HCT116 (cell line): ENCODE results near the gene REXO5. TPM values are rescaled to one million over a fixed set of nuclear protein-coding genes. Genes with fewer than 3 reads are reported as not detected.

Experiments used
- ATAC-seq: fragments of 200-7000 bp; cut with Tn5 transposase; 2 replicates; pipeline ENCODE4 v1.9.1; 2020; ENCODE audit warnings: mild to moderate bottlenecking, moderate library complexity
- BruUV-seq: library from RNA; stranded (reverse); fragments of 400-500 nt; replicated peaks from 2 replicates; lab custom pipeline; 2021; lab: Mats Ljungman, UMichigan
- CTCF ChIA-PET: fragments of 300-600 bp; sonication (Branson Sonifier 250); formaldehyde crosslinking; loops from one replicate; lab custom pipeline; 2021; ENCODE audit warnings: antibody characterized with exemption; lab: Charles Lee
- POLR2A ChIA-PET: fragments of 300-600, 350-600 bp; sonication (Branson Sonifier 250); formaldehyde crosslinking; loops from one replicate; lab custom pipeline; 2021; ENCODE audit warnings: antibody characterized with exemption; lab: Charles Lee
- RAD21 ChIA-PET, 2 experiments: fragments of 300-600 bp; sonication (Branson Sonifier 250); formaldehyde crosslinking; loops; one replicate each; lab custom pipeline; 2023; ENCODE audit warnings: low total read pairs in 2 of 2; ENCODE audit not compliant: uncharacterized antibody in 2 of 2, unreplicated experiment in 2 of 2, low non-redundant PET in 1 of 2; lab: Charles Lee
- DNase-seq: peaks from one replicate; pipeline ENCODE4 v3.0.0-alpha.2; 2010; ENCODE audit warnings: low read depth, low spot score
- H2AFZ ChIP-seq: fragments of 200-600 bp; shearing (Covaris generic), sonication (generic); 2 replicates; pipeline ENCODE4 v1.6.1; 2017; ENCODE audit warnings: low read depth, mixed run types, mixed read lengths, antibody characterized with exemption, low read length; ENCODE audit not compliant: poor library complexity, severe bottlenecking
- H3K27ac ChIP-seq: 2 replicates; pipeline ENCODE4 v1.5.1; 2012; ENCODE audit warnings: low read depth, low read length
- H3K27me3 ChIP-seq: fragments of 200-600 bp; sonication (generic); 2 replicates; pipeline ENCODE4 v1.6.1; 2016; ENCODE audit warnings: mixed run types, low read length, mixed read lengths; ENCODE audit not compliant: insufficient read depth
- H3K36me3 ChIP-seq, 2 experiments: fragments of 200-500 bp in 1 of 2; fragments of 200-600 bp in 1 of 2; sonication (Bioruptor generic) in 1 of 2; sonication (generic) in 1 of 2; 2 replicates each; pipeline versions ENCODE4 v1.5.1 to v1.6.1; 2014 to 2016; ENCODE audit warnings: low read length in 2 of 2, inconsistent platforms in 1 of 2, mixed read lengths in 1 of 2, mixed run types in 1 of 2; ENCODE audit not compliant: insufficient read depth in 2 of 2, control insufficient read depth in 1 of 2
- H3K4me1 ChIP-seq, 2 experiments: fragments of 200-600 bp in 1 of 2; sonication (generic) in 1 of 2; 2 replicates each; pipeline versions ENCODE4 v1.5.1 to v1.6.1; 2012 to 2017; ENCODE audit warnings: low read length in 2 of 2, inconsistent platforms in 1 of 2, mild to moderate bottlenecking in 1 of 2, mixed read lengths in 1 of 2, mixed run types in 1 of 2, moderate library complexity in 1 of 2; ENCODE audit not compliant: insufficient read depth in 2 of 2, control insufficient read depth in 1 of 2
- H3K4me2 ChIP-seq: fragments of 200-600 bp; sonication (generic); 2 replicates; pipeline ENCODE4 v1.6.1; 2017; ENCODE audit warnings: mixed run types, low read length, mixed read lengths
- H3K4me3 ChIP-seq, 2 experiments: fragments of 200-600 bp in 1 of 2; sonication (generic) in 1 of 2; replicated peaks in 1 of 2; 2 replicates each; pipeline ENCODE4 v1.5.1; 2011 to 2016; ENCODE audit warnings: low read length in 2 of 2, control low read depth in 1 of 2, low read depth in 1 of 2, mild to moderate bottlenecking in 1 of 2, mixed read lengths in 1 of 2, mixed run types in 1 of 2
- H3K79me2 ChIP-seq: fragments of 200-600 bp; sonication (generic); 2 replicates; pipeline ENCODE4 v1.6.1; 2017; ENCODE audit warnings: mild to moderate bottlenecking, mixed run types, low read length, moderate library complexity, mixed read lengths; ENCODE audit not compliant: insufficient read depth
- H3K9ac ChIP-seq: fragments of 200-600 bp; sonication (generic); 2 replicates; pipeline ENCODE4 v1.6.1; 2016; ENCODE audit warnings: low read length, mixed read lengths
- H3K9me2 ChIP-seq: fragments of 200-600 bp; sonication (generic), shearing (Covaris generic); 2 replicates; pipeline ENCODE4 v1.6.1; 2017; ENCODE audit warnings: mixed run types, mild to moderate bottlenecking, moderate library complexity; ENCODE audit not compliant: insufficient read depth
- H3K9me3 ChIP-seq, 2 experiments: fragments of 200-500 bp in 1 of 2; fragments of 200-600 bp in 1 of 2; sonication (Bioruptor generic) in 1 of 2; sonication (generic) in 1 of 2; 2 replicates each; pipeline ENCODE4 v1.6.1; 2014 to 2017; ENCODE audit warnings: low read length in 2 of 2, mixed read lengths in 2 of 2, inconsistent platforms in 1 of 2, low read depth in 1 of 2, mild to moderate bottlenecking in 1 of 2, mixed run types in 1 of 2, moderate library complexity in 1 of 2; ENCODE audit not compliant: control insufficient read depth in 1 of 2, insufficient read depth in 1 of 2
- H4K20me1 ChIP-seq: fragments of 200-600 bp; sonication (generic), shearing (Covaris generic); 2 replicates; pipeline ENCODE4 v1.6.1; 2017; ENCODE audit warnings: mixed run types, mild to moderate bottlenecking, moderate library complexity; ENCODE audit not compliant: insufficient read depth
- CBX3 ChIP-seq: IDR thresholded peaks from 2 replicates; pipeline ENCODE4 v1.6.1; 2012; ENCODE audit warnings: low read depth
- CEBPB ChIP-seq: IDR thresholded peaks from 2 replicates; pipeline ENCODE4 v1.6.1; 2012; ENCODE audit warnings: low read depth
- ELF1 ChIP-seq: IDR thresholded peaks from 2 replicates; pipeline ENCODE4 v1.6.1; 2012; ENCODE audit warnings: low read depth, borderline replicate concordance
- EZH2phosphoT487 ChIP-seq: fragments of 200-600 bp; IDR thresholded peaks from 2 replicates; pipeline ENCODE4 v1.6.1; 2018; ENCODE audit warnings: antibody characterized with exemption, borderline replicate concordance
- JUND ChIP-seq: IDR thresholded peaks from 2 replicates; pipeline ENCODE4 v1.6.1; 2012
- POLR2A ChIP-seq: IDR thresholded peaks from 2 replicates; pipeline ENCODE4 v1.7.0; 2011; ENCODE audit warnings: borderline replicate concordance; ENCODE audit not compliant: insufficient read depth, insufficient read length; ENCODE audit errors: extremely low read depth
- POLR2AphosphoS5 ChIP-seq: IDR thresholded peaks from 2 replicates; pipeline ENCODE4 v1.6.1; 2011; ENCODE audit warnings: mild to moderate bottlenecking, low read depth, low read length, moderate library complexity
- RAD21 ChIP-seq: IDR thresholded peaks from 2 replicates; pipeline ENCODE4 v1.6.1; 2012; ENCODE audit warnings: low read depth, mild to moderate bottlenecking
- SP1 ChIP-seq: IDR thresholded peaks from 2 replicates; pipeline ENCODE4 v1.6.1; 2012; ENCODE audit warnings: low read depth
- SRF ChIP-seq: IDR thresholded peaks from 2 replicates; pipeline ENCODE4 v1.6.1; 2012; ENCODE audit warnings: low read depth
- TCF7L2 ChIP-seq: IDR thresholded peaks from 2 replicates; pipeline ENCODE4 v1.7.0; 2011; ENCODE audit warnings: borderline replicate concordance, inconsistent platforms; ENCODE audit not compliant: insufficient read depth, insufficient read length; ENCODE audit errors: extremely low read depth
- YY1 ChIP-seq: IDR thresholded peaks from 2 replicates; pipeline ENCODE4 v1.6.1; 2011; ENCODE audit warnings: low read length, low read depth, moderate library complexity, mild to moderate bottlenecking; ENCODE audit not compliant: insufficient replicate concordance; ENCODE audit errors: extremely low read depth
- ZFX ChIP-seq: fragments of 450-650 bp; IDR thresholded peaks from 2 replicates; pipeline ENCODE4 v1.6.1; 2017
- ZNF274 ChIP-seq: fragments of 200-500 bp; sonication (Bioruptor generic); IDR thresholded peaks from 2 replicates; pipeline ENCODE4 v1.6.1; 2014; ENCODE audit warnings: mild to moderate bottlenecking, low read depth, low read length, inconsistent platforms
- intact Hi-C: fragments of 100-400 bp; cut with micrococcal nuclease; formaldehyde crosslinking; loops from 2 replicates; pipeline ENCODE4 v1.10.0; 2022
- total RNA-seq: library from RNA; stranded (reverse); gene quantifications from one replicate; pipeline ENCODE4 v1.2.1, GENCODE V29; 2021; ENCODE audit not compliant: unreplicated experiment
- TF ChIP-seq, protein P1 (sequence below): IDR thresholded peaks from 2 replicates; pipeline ENCODE4 v1.6.1; 2011; ENCODE audit warnings: mild to moderate bottlenecking, low read length, moderate library complexity; ENCODE audit not compliant: insufficient replicate concordance; ENCODE audit errors: extremely low read depth

REXO5 gene
- total RNA-seq, 1 experiment from 2014 or later = 10.5 TPM

DNA sequence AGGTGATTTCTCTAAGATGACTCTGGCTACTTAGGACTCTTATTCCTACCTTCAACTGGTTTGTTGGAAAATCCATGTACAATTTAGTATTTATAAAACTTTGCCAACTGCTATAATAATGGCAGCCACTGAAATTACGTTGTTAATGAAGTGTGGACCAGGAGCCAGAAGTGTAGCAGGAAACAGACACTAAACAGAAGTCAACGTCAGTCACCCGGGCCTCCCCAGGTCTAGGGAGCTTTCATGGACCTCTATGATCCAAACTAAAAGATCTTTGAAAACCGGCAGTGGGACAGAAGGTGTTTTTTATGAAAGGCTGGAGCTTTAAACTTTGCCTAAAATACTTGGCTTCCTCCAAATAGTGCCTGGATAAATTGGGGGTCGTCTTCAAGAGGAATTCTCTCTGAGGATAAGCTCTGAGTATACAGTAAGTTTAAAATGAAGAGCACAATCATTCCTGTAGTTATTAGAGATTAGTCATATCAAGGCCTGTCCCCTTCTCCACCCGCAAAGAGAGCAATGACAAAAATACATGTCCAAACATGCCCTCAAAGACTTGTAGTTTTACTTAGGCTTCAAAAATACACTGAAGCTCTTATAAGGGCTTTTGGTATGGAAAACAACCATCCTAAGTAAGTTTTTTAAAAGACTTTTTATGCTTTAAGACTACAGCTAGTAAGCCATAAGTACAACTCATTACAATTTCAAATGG lies 59.2 kb downstream of the REXO5 start:
- no peaks in the 10 kb centered on the region for H4K20me1 ChIP-seq
- H3K4me3 ChIP-seq = peak overlapping the region; percentile 22 to 41
- peaks cover 0 to 3% of the 10 kb centered on the region in 2 experiments; a peak in 2 of 4 replicates for H3K36me3 ChIP-seq
- peak overlapping the region; percentile 16 for H2AFZ ChIP-seq
- TSS peak; percentile 75 for BruUV-seq
- peak overlapping the region; percentile 72 for H3K4me2 ChIP-seq
- intact Hi-C loops = loop anchor here (5.0 kb wide), 1 partner anchor 37 kb away; the partner anchor contains the start of genes DCUN1D3 and LYRM1
- TF ChIP-seq CBX3 (no peak), CEBPB (0 out of 2 replicates have a peak, but pooled peaks have one; percentile 12), JUND (peak; percentile 23; the same call in 1 of the 2 replicates), RAD21 (no peak), TCF7L2 (no peak), ELF1 (no peak), ZFX (no peak), SRF (no peak)
- TF ChIP-seq, all 23 proteins: peak for 2
- no peaks in the 10 kb centered on the region for H3K9me2 ChIP-seq
- ChIA-PET POLR2A (interaction anchor here (1.2 to 1.5 kb wide), 3 partner anchors 9 to 38 kb away, joined by 4 to 6 read pairs (median 4); no protein-coding TSS in a partner anchor), RAD21 (no interaction called here), CTCF (interaction anchor here (0.8 to 1.8 kb wide), 5 partner anchors 9 to 435 kb away, joined by 3 to 6 read pairs (median 4); no protein-coding TSS in a partner anchor)
- ATAC-seq (peak; percentile 68), DNase-seq (peak; percentile 51)
- H3K9me3 ChIP-seq = no peaks in the 10 kb centered on the region
- H3K9ac ChIP-seq = peak overlapping the region; percentile 66
- no peaks in the 10 kb centered on the region for H3K27me3 ChIP-seq
- peaks cover 55 to 61% of the 10 kb centered on the region in 2 experiments for H3K4me1 ChIP-seq
- peak overlapping the region; percentile 96 for H3K27ac ChIP-seq
- peaks cover 77% of the 10 kb centered on the region for H3K79me2 ChIP-seq

DNA sequence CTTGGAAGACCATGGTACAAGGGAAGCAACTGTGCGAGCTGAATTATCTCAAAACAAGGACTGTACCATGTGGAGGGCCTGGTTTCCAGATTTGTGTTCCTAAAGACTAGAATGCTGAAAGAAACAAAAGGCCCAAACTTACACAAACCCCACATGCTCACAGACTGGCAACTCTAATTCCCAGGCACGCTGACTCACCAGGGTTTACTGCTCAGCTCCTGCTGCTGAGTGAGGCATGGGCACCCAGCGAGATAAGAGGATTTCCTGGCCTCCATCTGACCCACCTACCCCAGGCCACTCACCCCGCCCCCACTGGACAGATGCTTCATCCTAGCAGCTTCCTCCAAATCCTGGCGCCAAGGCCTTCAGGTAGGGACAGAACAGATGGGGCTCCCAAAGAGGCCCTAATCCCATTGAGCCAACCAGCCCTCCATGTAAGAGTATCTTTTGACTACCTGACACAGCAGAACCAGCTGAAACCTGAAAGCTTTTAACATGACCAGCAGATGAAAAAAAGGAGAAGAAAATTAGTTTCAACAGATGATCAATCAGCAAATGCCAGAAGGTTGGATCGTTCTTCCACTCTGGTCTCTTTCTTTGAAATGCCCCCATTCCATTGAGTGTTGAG lies 59.9 kb downstream of the REXO5 start:
- Histone ChIP-seq H4K20me1 (no peaks in the 10 kb centered on the region), H3K4me2 (peak overlapping the region; percentile 72), H3K27ac (peak overlapping the region; percentile 96), H3K9ac (peak overlapping the region; percentile 66), H3K36me3 (no peaks in the 10 kb centered on the region; a peak in 1 of 4 replicates), H3K79me2 (peaks cover 83% of the 10 kb centered on the region), H3K27me3 (no peaks in the 10 kb centered on the region), H3K4me1 (peaks cover 57 to 61% of the 10 kb centered on the region in 2 experiments), H3K4me3 (peak overlapping the region; percentile 22 to 41), H3K9me3 (no peaks in the 10 kb centered on the region), H2AFZ (peak overlapping the region; percentile 16), H3K9me2 (no peaks in the 10 kb centered on the region)
- ChIA-PET RAD21 (no interaction called here), CTCF (interaction anchor here (0.8 to 1.8 kb wide), 5 partner anchors 8 to 434 kb away, joined by 3 to 6 read pairs (median 4); no protein-coding TSS in a partner anchor), POLR2A (interaction anchor here (0.6 to 1.3 kb wide), 4 partner anchors 8 to 16 kb away, joined by 3 to 6 read pairs (median 4); no protein-coding TSS in a partner anchor)
- BruUV-seq = no TSS peak
- DNase-seq = peak; percentile 78
- intact Hi-C loops = loop anchor here (5.0 kb wide), 1 partner anchor 36 kb away; the partner anchor contains the start of genes DCUN1D3 and LYRM1
- ATAC-seq = peak; percentile 91
- TF ChIP-seq ELF1 (no peak), CEBPB (no peak), POLR2A (no peak), TCF7L2 (peak; percentile 55), SRF (peak; percentile 36; the same call in 1 of the 2 replicates), RAD21 (no peak), ZFX (no peak), POLR2AphosphoS5 (peak; percentile 71), EZH2phosphoT487 (no peak), ZNF274 (no peak), JUND (peak; percentile 72), SP1 (peak; percentile 67), CBX3 (peak; percentile 69; the same call in 1 of the 2 replicates), YY1 (no peak)
- TF ChIP-seq, protein P1, sequence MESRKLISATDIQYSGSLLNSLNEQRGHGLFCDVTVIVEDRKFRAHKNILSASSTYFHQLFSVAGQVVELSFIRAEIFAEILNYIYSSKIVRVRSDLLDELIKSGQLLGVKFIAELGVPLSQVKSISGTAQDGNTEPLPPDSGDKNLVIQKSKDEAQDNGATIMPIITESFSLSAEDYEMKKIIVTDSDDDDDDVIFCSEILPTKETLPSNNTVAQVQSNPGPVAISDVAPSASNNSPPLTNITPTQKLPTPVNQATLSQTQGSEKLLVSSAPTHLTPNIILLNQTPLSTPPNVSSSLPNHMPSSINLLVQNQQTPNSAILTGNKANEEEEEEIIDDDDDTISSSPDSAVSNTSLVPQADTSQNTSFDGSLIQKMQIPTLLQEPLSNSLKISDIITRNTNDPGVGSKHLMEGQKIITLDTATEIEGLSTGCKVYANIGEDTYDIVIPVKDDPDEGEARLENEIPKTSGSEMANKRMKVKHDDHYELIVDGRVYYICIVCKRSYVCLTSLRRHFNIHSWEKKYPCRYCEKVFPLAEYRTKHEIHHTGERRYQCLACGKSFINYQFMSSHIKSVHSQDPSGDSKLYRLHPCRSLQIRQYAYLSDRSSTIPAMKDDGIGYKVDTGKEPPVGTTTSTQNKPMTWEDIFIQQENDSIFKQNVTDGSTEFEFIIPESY = no peak
